PFSK-1 (cell line): ENCODE data around the gene HS1BP3.

Source experiments
- FOXP2 ChIP-seq: optimal IDR thresholded peaks from 2 replicates; pipeline ENCODE3; 2011; ENCODE audit warnings: borderline replicate concordance, control low read depth, inconsistent platforms; ENCODE audit not compliant: insufficient read depth; ENCODE audit errors: extremely low read length, extremely low read depth
- POLR2AphosphoS5 ChIP-seq: IDR thresholded peaks from 2 replicates; pipeline ENCODE4 v1.6.1; 2012; ENCODE audit warnings: low read depth, mild to moderate bottlenecking, control low read depth, low read length, moderate library complexity
- REST ChIP-seq, 2 experiments: IDR thresholded peaks; 2 replicates each; pipeline versions ENCODE4 v1.6.1 to v1.8.0; 2011 to 2012; ENCODE audit warnings: low read depth in 2 of 2, low read length in 2 of 2, control low read depth in 1 of 2, inconsistent platforms in 1 of 2, mild to moderate bottlenecking in 1 of 2, moderate library complexity in 1 of 2; ENCODE audit not compliant: insufficient read depth in 1 of 2
- SIN3A ChIP-seq: IDR thresholded peaks from 2 replicates; pipeline ENCODE4 v1.6.1; 2012; ENCODE audit warnings: mild to moderate bottlenecking, low read length, moderate library complexity, borderline replicate concordance; ENCODE audit not compliant: insufficient read depth
- TAF1 ChIP-seq: IDR thresholded peaks from 2 replicates; pipeline ENCODE4 v1.6.1; 2012; ENCODE audit warnings: low read length, control low read depth, borderline replicate concordance; ENCODE audit not compliant: insufficient read depth

Gene HS1BP3

DNA sequence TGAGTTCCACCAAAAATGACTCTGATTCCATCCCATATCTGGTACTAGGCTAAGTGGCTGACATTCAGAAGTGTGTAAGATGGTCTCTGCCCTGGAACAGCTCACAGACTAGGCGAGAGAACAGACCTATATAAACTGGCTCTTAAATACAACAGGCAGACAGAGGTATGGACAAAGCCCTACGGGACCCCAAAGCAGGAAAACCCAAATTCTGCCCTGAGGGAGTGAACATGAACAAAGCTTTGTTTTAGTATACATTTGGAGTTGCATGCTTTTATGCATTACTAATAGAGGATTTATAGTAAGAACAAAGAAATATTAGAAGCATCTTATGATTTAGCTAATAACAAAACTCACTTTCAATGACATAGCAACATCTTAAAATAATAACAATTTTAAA is 41.2 kb upstream of the HS1BP3 start:
- TF ChIP-seq POLR2AphosphoS5 (no peak), FOXP2 (no peak)

GRCh38 chr2:20691076-20691734 is 40.3 kb upstream of the HS1BP3 start:
- TF ChIP-seq TAF1 (no peak), REST (IDR thresholded peaks at IDR 0.05; ENCODE audit: insufficient read depth in 1 of 2, low read depth in 2 of 2, low read length in 2 of 2) (no peak), POLR2AphosphoS5 (no peak), FOXP2 (no peak), SIN3A (no peak)

DNA sequence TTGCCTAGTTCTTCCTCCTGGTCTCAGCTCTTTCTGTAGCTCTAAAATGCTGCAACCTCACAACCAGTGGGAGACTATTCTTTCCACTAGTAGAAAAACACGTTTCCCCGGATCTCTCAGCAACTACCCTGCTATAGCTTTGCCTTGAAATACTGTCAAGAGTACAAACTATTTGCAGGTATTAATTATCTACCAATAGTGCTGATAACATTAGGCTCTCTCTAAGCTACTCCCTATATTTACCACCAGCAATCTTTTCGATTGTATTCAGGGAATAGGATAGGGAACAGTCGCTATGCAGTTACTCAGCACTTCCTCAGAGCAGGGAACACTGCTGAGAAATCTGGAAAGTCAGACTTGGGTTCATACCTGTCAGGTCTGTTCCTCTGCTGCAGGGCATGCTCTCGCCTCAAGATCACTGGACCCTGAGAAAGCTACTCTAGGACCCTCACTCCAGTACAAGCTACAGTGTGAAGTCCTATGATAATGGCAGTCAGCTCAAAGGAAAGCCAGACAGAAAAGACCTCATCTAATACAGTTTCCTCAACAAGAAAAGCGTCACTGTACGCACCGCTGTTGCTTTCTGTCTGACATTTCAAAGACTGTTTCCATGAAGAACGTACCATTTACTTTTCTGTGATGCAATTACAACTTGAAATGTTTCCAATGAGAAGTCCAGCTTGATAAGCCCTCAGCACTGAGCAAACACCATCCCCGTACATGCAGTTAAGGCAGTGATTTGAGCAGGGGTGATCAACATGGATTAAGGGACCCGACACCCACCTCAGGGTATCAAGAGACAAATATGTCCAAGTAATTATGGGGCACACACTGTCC is 38.7 kb upstream of the HS1BP3 start:
- TF ChIP-seq POLR2AphosphoS5: no peak
- TF ChIP-seq TAF1: no peak
- no peak for TF ChIP-seq REST (IDR thresholded peaks at IDR 0.05; ENCODE audit: insufficient read depth in 1 of 2, low read depth in 2 of 2, low read length in 2 of 2)
- no peak for TF ChIP-seq FOXP2
- TF ChIP-seq SIN3A: no peak

GRCh38 chr2:20687260-20687832 is 36.4 kb upstream of the HS1BP3 start:
- TF ChIP-seq TAF1 (no peak), REST (IDR thresholded peaks at IDR 0.05; ENCODE audit: insufficient read depth in 1 of 2, low read depth in 2 of 2, low read length in 2 of 2) (no peak), SIN3A (no peak), FOXP2 (no peak), POLR2AphosphoS5 (no peak)

- TF ChIP-seq POLR2AphosphoS5 (no peak), SIN3A (no peak), REST (IDR thresholded peaks at IDR 0.05; ENCODE audit: insufficient read depth in 1 of 2, low read depth in 2 of 2, low read length in 2 of 2) (no peak), FOXP2 (no peak), TAF1 (no peak)
These were observed 33.7 kb upstream of the HS1BP3 start for GRCh38 chr2:20684581-20685063.
